K562 (cell line): ENCODE data around the gene KRT8. TPM values are rescaled to one million over a fixed set of nuclear protein-coding genes. Genes with fewer than 3 reads are reported as not detected.
A peak's percentile ranks its signal among the peaks of the same experiment; 100 is the strongest.

Source experiments
- CBX3 ChIP-seq, 2 experiments: IDR thresholded peaks; 1 replicate in 1 of 2; 2 replicates in 1 of 2; pipeline ENCODE4 v1.6.1; 2012; ENCODE audit warnings: inconsistent platforms in 2 of 2, low read length in 2 of 2, borderline replicate concordance in 1 of 2, control low read depth in 1 of 2
- JUN ChIP-seq, 2 experiments: sonication (generic) in 1 of 2; formaldehyde crosslinking in 1 of 2; IDR thresholded peaks; 2 replicates each; pipeline versions ENCODE4 v1.6.1 to v1.8.0; 2012 to 2022; ENCODE audit warnings: borderline replicate concordance in 2 of 2, mild to moderate bottlenecking in 2 of 2, improper control_type of control experiment in 1 of 2, low read depth in 1 of 2, low read length in 1 of 2, missing genetic modification reagents in 1 of 2
- MGA ChIP-seq: fragments of 450-650 bp; IDR thresholded peaks from 2 replicates; pipeline ENCODE4 v1.6.1; 2016; ENCODE audit warnings: mild to moderate bottlenecking, moderate library complexity
- PML ChIP-seq: IDR thresholded peaks from 2 replicates; pipeline ENCODE4 v1.6.1; 2012; ENCODE audit warnings: low read length, inconsistent platforms
- TAF1 ChIP-seq: IDR thresholded peaks from 2 replicates; pipeline ENCODE4 v1.6.1; 2011; ENCODE audit warnings: mild to moderate bottlenecking, low read length, moderate library complexity; ENCODE audit not compliant: insufficient read depth, control insufficient read depth, severe bottlenecking; ENCODE audit errors: extremely low read depth
- VEZF1 ChIP-seq: fragments of 200-800 bp; sonication (Bioruptor generic); IDR thresholded peaks from 2 replicates; pipeline ENCODE4 v1.6.1; 2017; ENCODE audit warnings: missing genetic modification characterization, missing compliant biosample characterization
- ZNF12 ChIP-seq: sonication (generic); formaldehyde crosslinking; IDR thresholded peaks from 2 replicates; pipeline ENCODE4 v1.4.0; 2020; ENCODE audit warnings: mild to moderate bottlenecking, missing genetic modification reagents
- polyA plus RNA-seq, 8 experiments: library from polyadenylated mRNA; depleted of rRNA in 4 of 8; stranded (reverse) in 5 of 8; unstranded in 3 of 8; fragments of >200 nt; fragmentation: Nextera tagmentation in 2 of 8; fragmentation: Illumina TruSeq in 1 of 8; extraction: Ambion mirVana in 2 of 8; extraction: Trizol in 1 of 8; gene quantifications; 2 replicates each; pipeline versions ENCODE4 v1.2.1 to v1.2.3, GENCODE V29; 2011 to 2014; ENCODE audit warnings: inconsistent platforms in 1 of 8, missing spikeins in 1 of 8
- total RNA-seq, 7 experiments: library from RNA; depleted of rRNA in 6 of 7; stranded (reverse); fragments of >200 nt in 6 of 7; fragmentation: Illumina TruSeq in 2 of 7; extraction: Trizol in 2 of 7; gene quantifications; 2 replicates each; pipeline versions ENCODE4 v1.2.1 to v1.2.3, GENCODE V29; 2011 to 2021; ENCODE audit warnings: low replicate concordance in 1 of 7
- TF ChIP-seq, protein P1 (sequence below), 2 experiments: fragments of 450-650 bp in 1 of 2; sonication (generic) in 1 of 2; formaldehyde crosslinking in 1 of 2; IDR thresholded peaks in 1 of 2; conservative IDR thresholded peaks in 1 of 2; 2 replicates each; pipeline versions ENCODE4 v1.6.1 to v1.8.1; 2016 to 2023; ENCODE audit warnings: mild to moderate bottlenecking in 2 of 2, moderate library complexity in 2 of 2, inconsistent platforms in 1 of 2, missing genetic modification reagents in 1 of 2
- TF ChIP-seq, protein P2 (sequence below), 2 experiments: fragments of 450-650 bp; conservative IDR thresholded peaks; 2 replicates each; pipeline ENCODE4 v1.6.1; 2017; ENCODE audit warnings: mild to moderate bottlenecking in 2 of 2, moderate library complexity in 2 of 2

Gene KRT8
- total and polyA plus RNA-seq, 9 of the 15 experiments (the other 6 are each of a cell fraction or from before 2014, with no cell fraction given), result 41.5 to 661 (median 260) TPM

- no peak for TF ChIP-seq MGA
- TF ChIP-seq ZNF12 (CRISPR knock-in tag), result no peak
- TF ChIP-seq, protein P1, sequence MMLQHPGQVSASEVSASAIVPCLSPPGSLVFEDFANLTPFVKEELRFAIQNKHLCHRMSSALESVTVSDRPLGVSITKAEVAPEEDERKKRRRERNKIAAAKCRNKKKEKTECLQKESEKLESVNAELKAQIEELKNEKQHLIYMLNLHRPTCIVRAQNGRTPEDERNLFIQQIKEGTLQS (IDR thresholded peaks at IDR 0.05), result peak; percentile 96
- TF ChIP-seq, protein P1 (CRISPR knock-in tag; conservative IDR thresholded peaks at IDR 0.05), result no peak
- peak; percentile 21; the same call in 1 of the 2 replicates for TF ChIP-seq PML
- TF ChIP-seq VEZF1, result peak; percentile 86
- peak; percentile 93 for TF ChIP-seq JUN (IDR thresholded peaks at IDR 0.05; ENCODE audit: borderline replicate concordance, low read depth, low read length)
- no peak for TF ChIP-seq JUN (CRISPR knock-in tag; IDR thresholded peaks at IDR 0.05; ENCODE audit: borderline replicate concordance)
- TF ChIP-seq TAF1, result peak; percentile 66
- no peak for TF ChIP-seq CBX3 (IDR thresholded peaks at IDR 0.05; ENCODE audit: borderline replicate concordance in 1 of 2, low read length in 2 of 2)
- TF ChIP-seq, protein P2, sequence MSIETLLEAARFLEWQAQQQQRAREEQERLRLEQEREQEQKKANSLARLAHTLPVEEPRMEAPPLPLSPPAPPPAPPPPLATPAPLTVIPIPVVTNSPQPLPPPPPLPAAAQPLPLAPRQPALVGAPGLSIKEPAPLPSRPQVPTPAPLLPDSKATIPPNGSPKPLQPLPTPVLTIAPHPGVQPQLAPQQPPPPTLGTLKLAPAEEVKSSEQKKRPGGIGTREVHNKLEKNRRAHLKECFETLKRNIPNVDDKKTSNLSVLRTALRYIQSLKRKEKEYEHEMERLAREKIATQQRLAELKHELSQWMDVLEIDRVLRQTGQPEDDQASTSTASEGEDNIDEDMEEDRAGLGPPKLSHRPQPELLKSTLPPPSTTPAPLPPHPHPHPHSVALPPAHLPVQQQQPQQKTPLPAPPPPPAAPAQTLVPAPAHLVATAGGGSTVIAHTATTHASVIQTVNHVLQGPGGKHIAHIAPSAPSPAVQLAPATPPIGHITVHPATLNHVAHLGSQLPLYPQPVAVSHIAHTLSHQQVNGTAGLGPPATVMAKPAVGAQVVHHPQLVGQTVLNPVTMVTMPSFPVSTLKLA (conservative IDR thresholded peaks at IDR 0.05), result peak in 1 of 2 experiments; percentile 64; a peak in 2 of 4 replicates
Measured at GRCh38 chr12:52903855-52904508, 894 bp downstream of the KRT8 start (continued).
